Renal cortical epithelial cell (primary cell): ENCODE data around the gene SCAMP1. TPM values are rescaled to one million over a fixed set of nuclear protein-coding genes. Genes with fewer than 3 reads are reported as not detected.
A peak's percentile ranks its signal among the peaks of the same experiment; 100 is the strongest.
"Not testable (repeated sequence)": the region's sequence is repeated elsewhere in the genome, so short reads cannot be mapped to it uniquely, and the experiment has no call there.

ENCODE experiments used
- DNase-seq: peaks from one replicate; pipeline ENCODE4 v3.0.0-alpha.2; 2011; ENCODE audit warnings: low read depth
- total RNA-seq: library from RNA; depleted of rRNA; stranded (reverse); fragments of >200 nt; gene quantifications from 2 replicates; pipeline ENCODE4 v1.2.3, GENCODE V29; 2014

The SCAMP1 gene
- total RNA-seq, 1 donor from 2014 or later, result 90.9 TPM

DNA sequence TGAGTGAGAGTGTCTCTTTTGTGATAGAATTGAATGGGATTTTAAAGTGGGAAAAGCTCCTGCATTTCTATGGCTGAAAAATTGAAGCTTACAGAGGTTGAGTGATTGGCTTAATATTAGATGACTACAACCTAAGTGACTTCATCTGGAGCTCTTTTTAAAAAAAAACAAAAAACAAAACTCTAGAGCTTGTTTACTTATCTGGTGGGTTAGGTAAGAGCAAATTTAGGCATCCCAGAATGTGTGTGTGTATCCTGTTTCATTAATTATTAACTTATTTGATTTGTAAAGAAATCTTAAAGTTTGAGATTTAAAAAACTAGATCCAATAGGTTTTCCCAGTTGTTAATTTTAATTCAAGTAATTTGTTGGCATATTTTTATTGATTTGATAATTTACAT, 60.1 kb downstream of the SCAMP1 start:
- DNase-seq, result peak; percentile 45

DNA sequence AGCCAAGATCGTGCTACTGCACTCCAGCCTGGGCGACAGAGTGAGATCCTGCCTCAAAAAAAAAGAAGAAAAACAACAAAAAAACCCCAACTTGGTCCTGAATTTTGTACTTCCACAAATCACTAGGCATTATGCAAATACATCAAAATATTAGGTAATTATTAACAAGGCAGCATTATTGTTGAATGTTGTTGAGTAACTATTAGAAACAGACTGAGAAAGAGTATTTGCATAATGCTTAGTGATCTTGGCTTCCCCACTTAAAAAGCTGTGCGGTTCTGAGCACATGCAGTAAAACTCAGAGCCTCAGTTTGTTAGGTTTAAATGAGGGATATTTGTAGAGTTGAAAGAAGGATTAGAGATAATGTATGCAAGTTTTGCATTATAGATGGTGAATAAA, 64.2 kb downstream of the SCAMP1 start:
- DNase-seq, result peak; percentile 79

DNA sequence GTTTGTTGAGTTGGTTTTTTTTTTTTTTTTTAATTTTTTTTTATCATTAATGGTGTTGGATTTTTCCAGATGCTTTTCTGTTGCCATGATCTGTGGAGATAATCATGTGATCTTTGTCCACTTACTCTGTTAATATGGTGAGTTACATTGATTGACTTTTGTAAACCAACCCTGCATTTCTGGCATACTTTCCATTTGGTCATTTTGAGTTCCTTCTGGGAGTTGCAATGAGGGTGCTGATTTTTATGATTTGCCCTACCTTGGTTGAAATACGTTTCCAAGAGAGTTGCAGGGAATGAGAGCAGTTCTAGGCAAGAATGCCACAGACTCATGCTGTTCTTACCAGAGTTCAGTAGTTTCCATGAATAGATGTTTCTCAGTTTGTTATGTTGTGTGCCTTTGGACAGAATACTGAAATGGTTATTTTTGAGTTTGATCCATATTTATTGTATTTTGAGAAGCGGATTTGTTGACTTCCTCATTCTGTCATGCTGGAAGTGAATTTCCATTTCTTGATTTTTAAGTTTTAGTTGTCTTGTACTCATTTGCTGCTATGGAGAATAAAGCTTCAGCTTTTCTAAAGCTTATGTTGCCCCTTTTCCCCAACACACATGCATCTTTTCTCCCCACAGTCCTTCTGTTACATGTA, 69.0 kb downstream of the SCAMP1 start:
- no peak for DNase-seq

DNA sequence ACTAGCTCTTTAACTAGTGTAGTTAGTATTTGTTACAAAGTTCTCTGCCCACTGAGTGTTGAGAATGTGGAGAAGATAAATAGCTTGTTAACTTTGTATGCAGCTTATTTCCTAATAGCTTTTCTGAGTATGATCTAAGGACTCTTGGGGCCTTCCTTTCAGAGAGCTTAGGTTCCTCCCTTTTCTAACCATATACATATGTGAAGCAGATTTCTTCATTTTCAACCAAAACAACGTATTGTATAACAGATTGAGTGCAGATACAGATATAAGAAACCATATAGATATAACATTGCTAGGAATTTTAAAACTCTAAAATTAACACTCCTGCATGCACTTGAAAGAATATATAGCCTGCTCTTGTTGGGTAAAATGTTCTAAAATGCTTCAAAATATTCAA, 70.4 kb downstream of the SCAMP1 start:
- no peak for DNase-seq

DNA sequence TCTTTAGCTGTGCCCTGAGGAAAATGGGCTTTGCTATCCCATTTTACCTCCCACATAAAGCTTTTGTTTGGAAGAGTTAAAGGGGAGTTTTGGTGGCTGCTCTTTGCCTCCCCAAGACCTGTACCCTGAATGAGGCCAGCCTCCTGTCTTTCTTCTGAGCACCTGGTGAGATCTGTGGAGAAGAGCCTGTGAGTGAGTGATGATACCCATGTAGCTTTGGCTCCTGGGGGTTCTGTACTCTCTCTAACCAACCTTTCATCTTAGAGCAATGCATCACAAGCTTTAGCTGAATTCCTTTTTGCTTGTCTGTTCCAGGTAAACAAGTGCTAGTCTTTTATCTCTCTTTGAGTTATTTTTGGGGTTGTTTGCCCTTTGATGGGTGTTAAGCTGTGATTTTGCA, 73.6 kb downstream of the SCAMP1 start:
- DNase-seq, result no peak

DNA sequence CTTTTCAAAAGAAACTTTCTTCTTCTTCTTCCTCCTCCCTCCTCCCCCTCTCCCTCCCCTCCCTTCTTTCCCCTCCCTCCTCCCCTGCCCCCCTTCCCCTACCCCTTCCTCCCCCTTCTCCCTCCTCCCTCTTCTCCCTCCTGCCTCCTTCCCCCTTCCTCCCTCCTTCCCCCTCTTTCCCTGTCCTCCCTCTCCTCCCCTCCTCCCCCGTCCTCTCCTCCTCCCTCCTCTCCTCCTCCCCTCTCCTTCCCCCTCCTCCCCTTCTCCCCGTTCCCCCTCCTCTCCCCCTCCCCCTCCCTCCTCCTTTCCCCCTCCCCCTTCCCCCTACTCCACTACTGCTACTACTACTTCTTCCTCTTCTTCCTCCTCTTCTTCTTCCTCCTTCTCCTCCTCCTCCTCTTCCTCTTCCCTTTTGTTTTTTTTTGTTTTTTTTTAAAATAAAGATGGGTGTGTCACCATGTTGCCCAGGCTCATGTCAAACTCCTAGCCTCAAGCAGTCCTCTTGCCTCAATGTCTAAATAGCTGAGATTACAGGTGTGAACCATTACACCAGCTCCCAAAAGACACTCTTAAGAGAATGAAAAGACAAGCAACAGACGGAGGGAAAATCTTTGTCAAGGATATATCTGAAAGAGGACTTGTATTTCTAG, 87.5 kb downstream of the SCAMP1 start:
- no peak for DNase-seq

DNA sequence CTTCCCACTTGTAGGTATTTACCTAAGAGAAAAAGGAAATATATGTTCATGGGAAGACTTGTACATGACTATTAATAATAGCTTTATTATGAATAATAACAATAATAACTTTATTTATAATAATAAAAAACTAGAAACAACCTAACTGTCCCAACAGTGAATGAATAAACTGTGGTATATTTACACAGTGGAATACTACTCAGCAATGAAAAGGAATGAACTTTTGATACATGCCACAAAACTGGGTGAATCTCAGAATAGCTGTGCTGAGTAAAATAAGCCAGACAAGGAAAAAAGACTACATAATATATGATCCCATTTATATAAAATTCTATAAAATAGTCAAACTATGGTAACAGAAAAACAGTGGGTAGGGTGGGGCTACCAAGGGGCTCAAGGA, 88.7 kb downstream of the SCAMP1 start:
- no peak for DNase-seq

DNA sequence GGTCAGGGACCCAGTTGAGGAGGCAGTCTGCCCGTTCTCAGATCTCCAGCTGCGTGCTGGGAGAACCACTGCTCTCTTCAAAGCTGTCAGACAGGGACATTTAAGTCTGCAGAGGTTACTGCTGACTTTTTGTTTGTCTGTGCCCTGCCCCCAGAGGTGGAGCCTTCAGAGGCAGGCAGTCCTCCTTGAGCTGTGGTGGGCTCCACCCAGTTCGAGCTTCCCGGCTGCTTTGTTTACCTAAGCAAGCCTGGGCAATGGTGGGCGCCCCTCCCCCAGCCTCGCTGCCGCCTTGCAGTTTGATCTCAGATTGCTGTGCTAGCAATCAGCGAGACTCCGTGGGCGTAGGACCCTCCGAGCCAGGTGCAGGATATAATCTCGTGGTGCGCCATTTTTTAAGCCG, 97.1 kb downstream of the SCAMP1 start:
- DNase-seq, result not testable (repeated sequence)

DNA sequence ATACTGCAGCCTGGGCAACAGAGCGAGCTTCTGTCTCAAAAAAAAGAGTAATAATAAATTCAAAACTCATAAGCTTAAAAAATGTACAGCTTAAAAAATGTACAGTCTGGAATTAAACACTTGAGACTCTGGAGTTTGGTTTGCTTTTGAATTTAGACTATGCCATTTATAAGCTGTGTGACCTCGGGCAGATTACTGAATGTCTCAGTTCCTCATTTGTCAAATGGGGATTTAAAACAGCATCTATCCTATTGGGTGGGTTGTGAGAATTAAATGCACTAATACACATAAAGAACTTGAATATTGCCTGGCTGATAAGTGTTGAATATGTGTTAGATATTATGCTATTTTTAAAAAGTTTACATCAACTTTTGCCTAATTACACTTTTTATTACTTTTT, 98.4 kb downstream of the SCAMP1 start:
- no peak for DNase-seq

DNA sequence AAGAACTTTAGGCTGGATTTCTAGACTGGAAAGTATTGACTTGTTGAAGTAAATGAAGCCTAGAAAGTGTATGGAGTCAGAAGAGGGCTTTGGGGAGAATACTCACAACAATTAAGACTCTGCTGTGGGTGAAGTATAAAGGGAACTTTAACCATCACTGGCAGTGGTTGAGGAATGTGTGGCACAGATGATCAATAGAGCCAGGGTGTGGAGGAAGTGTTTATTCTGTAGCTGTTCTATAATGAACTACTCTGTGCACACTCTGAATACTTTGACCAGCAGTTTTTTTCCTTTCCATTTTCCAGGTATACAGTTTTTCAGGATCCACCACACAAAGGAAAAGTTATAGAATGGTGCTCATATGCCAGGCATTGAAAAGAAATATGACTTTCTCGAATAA, 106.7 kb downstream of the SCAMP1 start:
- no peak for DNase-seq

DNA sequence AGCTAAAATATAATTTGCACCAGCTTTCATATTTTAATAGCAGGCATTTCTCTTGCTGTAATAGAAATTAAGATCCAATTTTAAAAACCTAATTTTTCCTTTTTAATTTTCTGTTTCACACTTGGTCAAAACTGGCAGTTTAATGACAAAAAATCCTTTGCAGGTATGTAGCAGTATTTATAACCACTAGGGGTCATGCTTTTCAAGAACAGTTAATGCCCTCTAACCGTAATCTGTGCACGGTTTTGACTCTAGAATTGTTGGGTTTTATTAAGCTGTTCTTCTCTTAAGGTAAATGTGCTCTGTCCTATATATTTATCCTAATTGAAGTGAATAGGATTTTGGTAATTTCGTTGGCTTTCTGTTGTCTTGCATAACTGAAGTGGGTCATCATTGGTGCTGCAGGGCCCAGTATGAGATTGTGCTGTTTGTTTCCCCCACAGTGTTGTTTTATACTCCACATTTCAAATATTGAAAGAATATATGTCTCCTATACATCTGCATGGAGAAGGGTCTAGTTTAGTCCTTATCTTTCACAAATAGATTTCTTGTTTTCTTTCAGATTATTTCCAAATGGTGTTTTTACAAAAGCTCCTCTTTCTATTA, 107.4 kb downstream of the SCAMP1 start:
- peak; percentile 68 for DNase-seq

DNA sequence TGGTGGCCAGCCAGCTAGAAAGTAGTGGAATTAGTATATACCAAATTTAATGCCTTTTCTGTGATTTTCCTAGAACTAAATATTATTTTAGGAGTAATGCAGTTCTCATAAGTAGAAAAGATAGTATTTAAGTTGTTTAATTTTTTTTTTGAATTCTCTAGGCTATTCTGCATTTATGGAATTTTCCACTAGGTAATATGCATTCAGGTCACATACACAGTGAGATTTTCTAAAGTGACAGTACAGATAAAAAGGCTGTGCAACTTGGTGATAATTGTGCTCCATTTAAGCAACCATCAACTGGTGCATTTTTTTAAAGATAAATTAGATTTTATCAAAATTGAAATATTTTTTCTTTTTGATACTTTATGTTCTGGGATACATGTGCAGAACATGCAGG, 111.5 kb downstream of the SCAMP1 start:
- DNase-seq, result no peak

DNA sequence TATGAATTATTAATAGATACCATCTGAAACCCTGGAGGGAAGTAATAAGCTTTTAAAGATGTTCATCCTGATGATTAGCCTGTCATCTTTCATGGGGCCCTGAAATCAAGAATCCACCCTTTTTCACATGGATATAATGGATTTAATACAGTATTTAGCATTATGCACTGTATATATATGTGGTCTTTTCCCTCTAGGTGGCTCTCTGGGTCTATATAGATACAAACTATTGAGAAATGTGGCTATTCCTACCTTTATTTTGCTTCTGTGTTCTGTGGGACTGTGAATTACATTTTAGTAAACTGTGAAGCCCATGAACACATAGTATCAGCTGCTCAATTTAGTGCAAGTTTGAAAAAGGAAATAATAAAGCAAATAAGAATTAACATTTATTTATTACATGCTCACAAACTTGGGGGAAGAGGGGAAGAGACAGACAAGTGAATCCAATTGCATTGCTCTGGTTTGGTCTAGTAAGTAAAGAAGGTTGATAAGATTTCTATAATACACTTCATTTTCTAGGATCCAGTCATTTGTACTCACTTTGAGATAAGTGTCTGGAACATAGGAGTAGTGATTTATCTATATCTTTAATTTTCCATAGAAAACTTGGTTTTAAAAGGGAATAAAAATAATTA, 112.2 kb downstream of the SCAMP1 start:
- peak; percentile 13 for DNase-seq

DNA sequence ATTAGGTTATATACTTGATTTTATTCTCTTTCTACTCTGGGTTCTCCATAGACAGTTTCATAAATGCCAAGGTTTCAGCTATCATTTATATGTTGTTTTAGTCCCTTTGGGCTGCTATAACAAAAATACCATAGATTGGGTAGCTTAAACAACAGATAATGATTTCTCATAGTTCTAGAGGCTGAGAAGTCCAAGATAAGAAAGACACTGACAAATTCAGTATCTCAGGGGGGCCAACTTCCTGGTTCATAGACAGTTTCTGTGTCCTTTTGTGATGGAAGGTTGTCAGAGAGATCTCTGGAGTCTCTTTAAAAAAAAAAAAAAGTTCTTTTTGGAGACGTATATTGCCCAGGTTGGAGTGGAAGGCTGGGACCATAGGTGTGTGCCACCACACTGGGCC, 113.3 kb downstream of the SCAMP1 start:
- DNase-seq, result no peak

DNA sequence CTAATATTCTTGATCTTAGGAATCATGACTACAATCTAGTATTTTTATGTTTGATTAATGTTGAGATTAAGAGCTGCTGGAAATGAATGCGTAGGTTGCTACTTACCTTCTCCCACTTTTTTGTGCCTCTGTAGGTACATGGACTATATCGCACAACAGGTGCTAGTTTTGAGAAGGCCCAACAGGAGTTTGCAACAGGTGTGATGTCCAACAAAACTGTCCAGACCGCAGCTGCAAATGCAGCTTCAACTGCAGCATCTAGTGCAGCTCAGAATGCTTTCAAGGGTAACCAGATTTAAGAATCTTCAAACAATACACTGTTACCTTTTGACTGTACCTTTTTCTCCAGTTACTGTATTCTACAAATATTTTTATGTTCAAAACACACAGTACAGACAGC, 115.0 kb downstream of the SCAMP1 start:
- DNase-seq, result no peak

DNA sequence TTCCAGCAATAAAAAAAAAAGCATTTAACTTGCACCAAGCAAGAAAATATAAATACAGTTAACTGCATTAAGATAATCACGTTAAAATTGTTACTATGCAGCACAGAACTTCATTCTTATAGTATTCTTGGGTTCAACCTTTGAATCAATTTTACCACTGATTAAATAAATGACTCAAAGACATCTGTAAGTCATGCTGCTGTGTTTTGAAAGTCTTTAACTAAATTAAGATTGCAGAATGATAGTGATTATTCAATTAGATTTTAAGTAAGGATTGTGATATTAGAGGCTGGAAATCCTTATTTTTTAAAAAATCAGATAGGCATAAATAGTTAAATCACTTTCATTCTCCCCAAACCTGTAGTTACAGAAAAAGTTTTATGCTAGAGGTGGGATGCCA, 116.4 kb downstream of the SCAMP1 start:
- DNase-seq, result no peak

DNA sequence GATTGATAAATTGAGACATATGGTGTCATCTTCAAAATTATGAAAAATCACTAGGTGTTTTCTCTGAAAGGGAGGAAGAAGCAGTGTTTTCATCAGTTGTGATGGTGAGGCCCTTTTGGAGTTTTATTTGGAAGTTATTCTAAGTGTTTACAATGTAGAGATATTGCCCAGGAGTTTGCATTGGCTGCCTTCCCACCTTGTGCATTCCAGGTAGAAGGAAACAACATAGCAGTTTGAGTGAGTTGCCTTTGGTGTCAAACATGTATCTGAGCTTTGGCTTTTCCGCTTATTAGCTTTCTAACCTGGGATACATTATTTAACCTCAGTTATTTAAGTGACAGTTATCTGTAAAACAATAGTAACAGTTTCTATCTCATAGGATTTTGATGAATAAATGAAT, 122.5 kb downstream of the SCAMP1 start:
- DNase-seq, result no peak

DNA sequence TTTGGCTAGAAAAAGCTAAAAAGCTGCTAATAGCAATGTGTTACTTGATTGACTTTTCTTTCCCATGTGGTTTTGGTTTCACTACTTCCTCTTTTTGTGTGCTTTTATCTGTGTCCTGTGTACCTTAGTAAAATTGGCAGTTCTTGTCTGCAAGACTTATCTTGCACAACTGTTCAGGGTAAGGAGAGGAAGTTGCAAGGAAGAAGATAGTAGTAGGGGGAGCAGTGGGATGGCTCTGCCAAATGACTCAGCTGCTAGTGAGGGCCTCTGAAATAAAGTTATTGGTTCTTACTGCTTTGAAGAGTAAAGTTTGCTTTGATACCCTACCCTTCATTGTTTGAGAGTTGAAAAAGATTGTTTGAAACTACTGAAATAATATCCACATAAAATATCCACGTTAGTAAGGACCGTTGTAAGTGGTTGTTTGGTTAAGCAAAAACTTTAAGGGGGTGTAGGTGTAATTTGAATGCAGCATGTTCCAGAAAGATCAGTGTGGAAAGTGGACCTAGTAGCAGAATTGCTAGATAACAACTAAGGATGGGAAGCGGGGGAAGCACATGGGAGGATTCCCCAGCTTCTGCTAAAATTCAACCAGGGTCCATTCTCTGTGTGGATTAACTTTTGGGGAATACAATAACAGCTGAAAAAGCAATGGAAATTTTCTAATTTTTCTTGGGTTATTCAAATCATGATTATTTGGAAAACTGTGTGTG, 123.5 kb downstream of the SCAMP1 start:
- DNase-seq, result peak; percentile 60

DNA sequence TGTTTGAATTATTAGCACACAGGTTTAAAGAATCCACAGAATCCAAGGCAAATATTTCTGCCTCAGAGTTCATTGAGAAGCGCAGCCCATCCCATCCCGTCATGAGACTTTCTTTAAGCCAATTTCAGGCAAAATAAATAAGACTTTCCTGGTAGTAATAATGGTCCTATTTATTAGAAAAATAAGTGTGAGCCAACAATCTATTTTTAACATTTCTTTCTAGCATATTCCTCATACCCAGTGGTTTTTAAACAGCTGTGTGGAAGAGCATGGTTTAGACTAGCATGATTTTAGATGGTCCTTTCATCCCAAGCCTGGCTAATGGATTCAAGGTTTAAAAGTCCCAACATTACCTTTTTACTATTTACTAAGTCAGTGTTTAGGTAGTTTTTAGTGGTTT, 125.8 kb downstream of the SCAMP1 start:
- no peak for DNase-seq

DNA sequence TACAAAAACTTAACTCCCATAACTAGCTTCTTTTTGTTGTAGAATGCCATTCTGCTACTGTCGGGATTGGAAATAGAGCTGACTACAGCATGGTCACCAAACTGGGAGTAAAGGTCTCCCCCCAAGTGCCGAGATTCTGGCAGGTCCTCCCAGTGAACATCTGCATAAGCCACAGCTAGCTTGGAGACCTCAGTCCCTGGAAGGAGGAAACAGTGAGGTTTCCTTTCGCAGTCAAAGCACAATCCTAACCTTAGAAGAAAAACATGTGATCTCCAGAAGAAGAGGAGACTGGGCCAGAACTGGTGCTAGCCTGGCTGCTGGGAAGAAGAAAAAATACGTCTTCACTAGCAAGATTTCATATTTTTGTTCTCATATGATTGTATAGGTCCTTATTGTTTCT, 127.4 kb downstream of the SCAMP1 start:
- DNase-seq, result no peak

DNA sequence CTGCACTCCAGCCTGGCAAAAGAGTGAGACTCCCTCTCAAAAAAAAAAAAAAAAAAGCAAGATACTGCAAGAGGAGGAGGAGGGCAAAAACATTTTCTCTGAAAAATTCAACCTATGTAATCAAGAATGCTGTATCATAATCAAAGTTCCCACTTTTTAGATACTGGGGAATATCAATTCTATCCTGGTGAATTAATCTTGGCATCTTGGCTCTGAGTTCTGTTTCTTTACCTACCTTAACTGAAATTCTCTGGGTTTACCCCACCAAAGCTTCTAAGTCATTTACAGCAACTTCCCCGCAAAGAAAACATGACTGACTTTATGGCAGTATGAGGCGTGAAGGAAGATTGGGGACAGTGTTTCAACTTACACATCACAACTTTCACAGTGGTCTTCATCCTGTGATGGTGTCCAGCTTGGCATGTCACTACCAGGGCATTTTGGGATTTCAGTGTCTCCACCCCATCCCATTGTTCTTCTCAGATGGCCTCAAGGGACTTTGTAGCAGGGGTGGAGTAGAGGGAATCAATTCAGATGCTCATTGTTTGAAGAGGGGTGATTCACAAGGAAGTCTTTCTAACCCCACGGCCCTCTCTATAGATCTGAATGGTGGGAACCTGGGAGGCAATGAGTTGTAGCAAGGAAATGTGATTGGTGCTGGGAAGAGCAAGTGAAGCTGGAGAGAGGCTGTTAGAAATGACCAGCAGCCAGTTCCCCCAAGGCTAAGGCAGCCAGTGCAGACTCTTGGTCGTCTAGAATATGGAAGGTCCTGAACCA, 130.5 kb downstream of the SCAMP1 start:
- DNase-seq, result peak; percentile 43

DNA sequence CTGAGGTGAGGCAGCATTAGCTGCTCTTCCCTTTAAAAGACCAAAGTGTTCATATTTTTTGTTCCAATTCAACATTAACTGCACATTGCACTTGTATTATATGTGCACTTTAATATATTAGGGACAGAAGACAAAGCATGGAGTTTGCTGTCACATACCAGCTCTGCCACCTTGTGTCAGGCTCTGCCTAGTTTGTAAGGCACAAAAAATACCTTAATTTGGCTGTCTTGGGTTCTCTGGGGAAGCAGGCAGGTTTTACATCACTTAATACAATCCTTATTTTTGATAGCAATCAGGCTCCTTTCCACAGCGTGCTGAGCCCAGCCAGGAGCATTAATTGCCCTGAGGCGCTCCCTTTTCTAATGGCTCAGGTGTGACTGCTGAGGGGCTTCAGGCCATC, 131.8 kb downstream of the SCAMP1 start:
- DNase-seq, result no peak
